Hindlimb muscle (tissue), 1 donor: ENCODE data around the gene CKLF. TPM values are rescaled to one million over a fixed set of nuclear protein-coding genes. Genes with fewer than 3 reads are reported as not detected.
A peak's percentile ranks its signal among the peaks of the same experiment; 100 is the strongest.
"Not testable (repeated sequence)": the region's sequence is repeated elsewhere in the genome, so short reads cannot be mapped to it uniquely, and the experiment has no call there.

ENCODE experiments used
- DNase-seq: peaks from one replicate; pipeline ENCODE4 v3.0.0-alpha.2; 2013
- polyA plus RNA-seq: library from polyadenylated mRNA; unstranded; fragments of 120-200 nt; gene quantifications from one replicate; pipeline ENCODE4 v1.2.1, GENCODE V29; 2013; ENCODE audit not compliant: insufficient read length

Gene CKLF
- polyA plus RNA-seq: 23.3 TPM

DNA sequence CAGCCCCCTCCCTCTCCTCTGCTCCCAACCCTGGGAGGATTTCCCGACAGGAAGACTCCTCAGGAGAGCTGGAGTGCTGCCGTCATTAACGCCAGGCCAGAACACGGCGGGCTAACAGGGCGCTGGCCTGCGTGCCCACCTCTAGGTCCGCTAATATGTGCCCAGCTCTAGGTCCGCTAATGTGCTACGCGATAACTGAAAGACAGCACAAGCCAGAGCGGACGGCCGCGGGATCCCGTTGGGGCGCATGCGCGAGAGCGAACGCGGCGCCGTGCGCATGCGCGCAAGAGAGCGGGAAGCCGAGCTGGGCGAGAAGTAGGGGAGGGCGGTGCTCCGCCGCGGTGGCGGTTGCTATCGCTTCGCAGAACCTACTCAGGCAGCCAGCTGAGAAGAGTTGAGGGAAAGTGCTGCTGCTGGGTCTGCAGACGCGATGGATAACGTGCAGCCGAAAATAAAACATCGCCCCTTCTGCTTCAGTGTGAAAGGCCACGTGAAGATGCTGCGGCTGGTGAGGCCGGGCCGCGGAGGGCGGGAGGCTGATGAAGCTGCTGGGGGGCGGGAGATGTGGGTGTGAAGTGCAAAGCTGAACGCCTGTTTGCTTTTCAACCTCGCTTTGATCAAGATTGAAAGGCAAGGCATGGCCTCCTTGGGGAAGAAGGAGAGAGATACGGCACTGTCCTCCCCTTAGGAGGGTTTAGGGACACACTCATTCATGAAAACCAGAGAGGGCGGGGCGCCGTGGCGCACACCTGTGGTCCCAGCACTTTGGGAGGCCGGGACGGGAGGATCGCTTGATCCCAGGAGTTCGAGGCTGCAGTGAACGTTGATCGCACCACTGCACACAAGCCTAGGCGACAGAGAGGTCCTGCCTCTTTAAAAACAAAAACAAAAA is at the start of gene CKLF:
Gene CKLF (plus strand): TSS at position 291 of the 892 bp plus-strand sequence. CDS start 140 bp downstream, at position 431.
- DNase-seq: peak; percentile 95

GRCh38 chr16:66503030-66503429 is 49.3 kb upstream of the CKLF start:
- no peak for DNase-seq

DNA sequence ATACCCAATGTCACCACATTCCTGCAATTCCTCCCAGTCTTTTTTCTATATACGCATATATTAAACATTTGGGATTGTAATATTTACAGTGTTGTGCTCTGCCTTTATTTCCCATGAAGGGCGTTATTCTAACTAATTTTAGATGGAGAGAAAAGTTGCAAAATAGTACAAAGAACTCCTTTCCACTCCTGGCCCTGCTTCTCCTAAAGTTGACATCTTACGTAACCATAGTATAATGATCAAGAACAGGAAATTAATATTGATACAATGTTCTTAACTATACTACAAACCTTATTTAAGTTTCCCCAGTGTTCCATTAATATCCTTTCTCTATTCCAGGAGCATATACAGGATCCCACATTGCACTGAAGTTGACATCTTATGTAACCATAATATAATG is 48.8 kb upstream of the CKLF start:
- DNase-seq: no peak

DNA sequence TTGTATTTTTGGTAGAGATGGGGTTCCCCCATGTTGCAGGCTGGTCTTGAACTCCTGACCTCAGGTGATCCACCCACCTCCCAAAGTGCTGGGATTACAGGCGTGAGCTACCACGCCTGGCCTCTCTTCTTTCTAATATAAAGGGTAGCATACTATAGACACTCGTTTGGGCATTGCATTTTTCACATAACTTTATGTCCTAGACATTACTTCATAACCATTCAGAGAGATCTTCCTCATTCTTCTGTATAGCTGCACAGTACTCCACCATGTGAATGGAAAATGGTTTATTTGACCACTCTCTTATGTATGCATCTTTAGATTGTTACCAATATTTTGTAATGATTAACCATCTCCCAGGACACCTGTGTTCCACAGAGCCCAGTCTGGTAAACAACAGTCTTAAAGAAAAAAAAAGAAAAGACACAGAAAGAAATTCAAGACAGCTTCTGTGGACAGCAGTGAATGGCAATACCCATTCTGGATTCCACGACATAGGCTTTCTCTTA is 44.6 kb upstream of the CKLF start:
- no peak for DNase-seq

DNA sequence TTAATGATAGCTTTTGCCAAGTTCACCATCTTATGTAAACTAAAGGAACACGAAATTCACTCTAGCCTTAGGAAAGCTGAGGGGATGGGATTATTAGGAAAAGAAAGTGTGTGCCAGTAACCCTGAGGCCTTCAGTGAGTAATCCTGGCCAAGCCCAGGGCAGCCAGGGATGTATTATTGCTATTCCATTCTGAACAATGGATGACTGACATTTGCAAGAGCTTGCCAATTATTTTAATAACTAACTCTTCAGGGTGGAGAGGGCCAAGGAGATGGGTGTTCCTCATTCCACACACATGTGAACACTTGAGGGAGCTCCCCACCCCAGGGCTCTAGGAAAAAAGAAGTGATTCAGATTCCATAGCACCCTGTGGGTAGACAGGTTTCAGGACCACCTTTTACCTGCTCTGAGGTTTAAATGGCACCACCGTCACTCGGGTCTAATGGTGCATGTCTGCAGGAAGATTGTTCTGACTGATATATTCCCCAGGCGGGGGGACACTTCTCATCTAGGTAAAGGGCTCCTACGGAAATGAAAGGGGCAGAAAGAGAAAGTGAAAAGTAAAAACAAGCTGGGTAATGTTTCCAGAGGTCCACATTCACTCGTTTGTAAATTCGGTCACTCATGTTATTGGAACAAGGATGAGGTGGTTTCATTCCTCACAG is 44.0 kb upstream of the CKLF start:
- no peak for DNase-seq

DNA sequence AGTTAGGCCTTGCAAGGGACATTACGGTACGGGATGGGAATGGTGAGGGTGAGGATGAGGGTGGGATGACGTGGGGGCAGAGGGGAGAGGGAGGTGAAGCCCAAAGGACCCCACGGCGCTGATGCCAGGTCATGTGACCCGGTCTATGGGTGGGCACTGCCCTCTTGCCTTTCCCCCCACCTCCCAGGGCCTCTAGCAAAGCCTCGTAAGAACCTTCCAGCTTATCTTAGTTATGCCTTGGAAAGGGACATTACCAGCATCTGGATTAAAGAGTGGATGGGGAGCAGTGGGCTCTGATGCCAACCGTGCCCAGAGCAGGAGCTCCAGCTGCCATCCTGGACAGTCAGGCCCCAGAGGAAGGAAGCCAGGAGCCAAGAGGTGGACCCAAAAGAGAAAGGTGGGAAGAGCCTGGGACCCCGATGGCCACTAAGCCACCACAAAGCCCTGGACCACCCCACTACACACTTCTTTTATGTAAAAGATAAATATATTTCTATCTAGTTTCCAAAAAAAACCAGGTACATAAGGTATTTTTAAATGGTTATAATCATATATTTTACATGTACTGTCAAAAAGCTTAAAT is 43.4 kb upstream of the CKLF start:
- DNase-seq: no peak

- DNase-seq: no peak
These were observed 42.8 kb upstream of the CKLF start for GRCh38 chr16:66509576-66509975.

DNA sequence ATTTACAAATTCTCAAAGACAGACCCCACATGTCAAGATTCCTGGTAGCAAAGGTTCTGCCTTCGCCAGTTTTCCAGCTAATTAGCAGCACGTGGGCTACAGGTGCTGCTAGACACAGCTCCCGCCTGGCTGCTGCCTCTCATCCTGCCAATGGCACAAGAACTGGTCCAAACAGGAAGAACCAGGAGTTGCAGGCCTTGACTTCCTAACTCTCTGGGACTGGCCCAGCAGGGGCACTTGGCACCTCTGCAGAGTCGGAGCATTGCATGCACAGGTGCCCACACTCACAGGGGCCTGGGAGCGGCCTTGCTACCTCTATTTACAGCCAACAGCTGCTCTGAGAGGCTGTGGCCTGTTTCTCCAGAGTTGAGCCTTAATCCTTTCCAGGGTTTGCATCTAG is 42.1 kb upstream of the CKLF start:
- no peak for DNase-seq

GRCh38 chr16:66510711-66511601 is 41.4 kb upstream of the CKLF start:
- no peak for DNase-seq

DNA sequence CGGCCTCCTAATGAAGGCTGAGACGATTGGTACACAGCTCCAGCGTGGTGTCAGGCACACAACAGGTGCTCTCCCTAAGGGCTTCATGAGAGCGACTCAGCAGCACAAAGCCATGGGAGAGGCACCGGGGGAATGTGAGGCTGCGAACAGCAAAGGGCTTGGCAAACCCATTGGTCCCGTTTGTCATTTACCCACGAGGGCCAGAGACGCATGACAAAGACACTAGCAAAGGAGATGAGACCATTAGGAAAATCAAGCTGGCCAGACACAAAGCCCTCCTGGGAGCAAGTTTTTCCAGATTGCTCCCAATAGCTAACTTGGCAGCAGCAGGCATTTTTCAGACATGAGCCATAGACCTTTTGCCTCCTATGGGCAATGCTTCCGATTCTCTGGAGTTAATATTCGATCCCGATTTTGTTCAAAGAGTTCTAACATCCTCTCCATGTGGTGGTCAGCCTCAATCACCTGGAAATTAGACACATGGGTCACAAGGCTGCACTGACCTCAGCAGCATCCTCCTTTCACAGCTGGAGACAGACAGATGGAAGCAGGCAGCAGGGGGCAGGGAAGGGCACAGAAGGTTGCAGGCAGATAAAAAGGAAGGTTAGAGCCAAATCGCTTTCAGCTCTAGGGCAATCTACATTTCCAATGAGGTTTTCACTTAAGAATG is 40.6 kb upstream of the CKLF start:
- DNase-seq: no peak

GRCh38 chr16:66512272-66513110 is 39.9 kb upstream of the CKLF start:
- no peak for DNase-seq

DNA sequence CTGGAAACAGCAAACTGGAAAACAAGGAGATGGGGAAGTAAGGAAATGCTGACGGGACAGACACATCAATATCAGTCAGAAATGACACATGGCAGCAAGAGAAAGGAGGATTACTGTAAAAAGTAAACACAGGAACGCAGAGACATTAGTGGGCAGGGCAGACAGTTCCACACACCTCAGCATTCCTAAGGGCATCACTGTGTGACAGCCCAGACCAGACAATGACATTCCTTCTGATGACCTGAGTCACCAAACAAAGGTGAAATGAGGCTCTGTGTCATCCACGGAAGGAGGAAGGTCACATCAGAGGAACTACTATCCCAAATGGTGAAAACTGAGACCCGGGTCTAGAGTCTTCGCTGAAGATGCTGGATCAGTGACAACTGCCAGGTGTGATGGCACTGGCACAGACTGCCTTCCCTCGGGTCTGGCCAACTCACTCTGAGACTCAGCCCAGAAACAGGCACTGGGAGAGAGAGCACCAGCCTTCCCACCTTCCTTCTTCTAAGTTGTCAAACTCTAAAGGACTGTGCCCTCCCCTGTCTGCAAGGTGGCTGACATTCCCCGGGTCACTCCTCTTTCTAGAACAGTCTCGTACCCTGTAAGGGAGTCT is 39.2 kb upstream of the CKLF start:
- no peak for DNase-seq

DNA sequence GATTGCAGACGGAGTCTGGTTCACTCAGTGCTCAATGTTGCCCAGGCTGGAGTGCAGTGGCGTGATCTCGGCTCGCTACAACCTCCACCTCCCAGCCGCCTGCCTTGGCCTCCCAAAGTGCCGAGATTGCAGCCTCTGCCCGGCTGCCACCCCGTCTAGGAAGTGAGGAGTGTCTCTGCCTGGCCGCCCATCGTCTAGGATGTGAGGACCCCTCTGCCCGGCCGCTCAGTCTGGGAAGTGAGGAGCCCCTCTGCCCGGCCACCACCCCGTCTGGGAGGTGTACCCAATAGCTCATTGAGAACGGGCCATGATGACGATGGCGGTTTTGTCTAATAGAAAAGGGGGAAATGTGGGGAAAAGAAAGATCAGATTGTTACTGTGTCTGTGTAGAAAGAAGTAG is 38.0 kb upstream of the CKLF start:
- not testable (repeated sequence) for DNase-seq

DNA sequence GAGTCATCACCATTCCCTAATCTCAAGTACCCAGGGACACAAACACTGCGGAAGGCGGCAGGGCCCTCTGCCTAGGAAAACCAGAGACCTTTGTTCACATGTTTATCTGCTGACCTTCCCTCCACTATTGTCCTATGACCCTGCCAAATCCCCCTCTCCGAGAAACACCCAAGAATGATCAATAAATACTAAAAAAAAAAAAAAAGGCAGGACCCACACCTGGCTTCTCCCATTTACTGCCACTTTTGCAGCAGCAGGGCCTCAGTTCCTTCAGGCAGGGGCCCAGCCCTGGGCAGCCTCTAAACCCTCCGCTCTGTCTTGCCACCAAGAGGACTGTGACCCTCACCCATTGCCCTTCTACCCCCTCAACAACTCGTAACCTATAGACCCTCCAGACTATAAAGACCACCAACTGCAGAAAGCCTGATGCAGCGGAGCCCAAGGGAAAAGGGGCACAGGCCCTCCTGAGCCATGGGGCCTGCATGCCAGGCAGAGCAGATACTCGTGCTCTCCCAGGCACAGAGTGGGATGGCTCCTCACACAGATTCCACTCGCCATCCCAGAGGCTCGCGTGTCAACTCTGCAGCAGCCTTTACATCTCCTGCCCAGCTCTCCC is 37.3 kb upstream of the CKLF start:
- not testable (repeated sequence) for DNase-seq

DNA sequence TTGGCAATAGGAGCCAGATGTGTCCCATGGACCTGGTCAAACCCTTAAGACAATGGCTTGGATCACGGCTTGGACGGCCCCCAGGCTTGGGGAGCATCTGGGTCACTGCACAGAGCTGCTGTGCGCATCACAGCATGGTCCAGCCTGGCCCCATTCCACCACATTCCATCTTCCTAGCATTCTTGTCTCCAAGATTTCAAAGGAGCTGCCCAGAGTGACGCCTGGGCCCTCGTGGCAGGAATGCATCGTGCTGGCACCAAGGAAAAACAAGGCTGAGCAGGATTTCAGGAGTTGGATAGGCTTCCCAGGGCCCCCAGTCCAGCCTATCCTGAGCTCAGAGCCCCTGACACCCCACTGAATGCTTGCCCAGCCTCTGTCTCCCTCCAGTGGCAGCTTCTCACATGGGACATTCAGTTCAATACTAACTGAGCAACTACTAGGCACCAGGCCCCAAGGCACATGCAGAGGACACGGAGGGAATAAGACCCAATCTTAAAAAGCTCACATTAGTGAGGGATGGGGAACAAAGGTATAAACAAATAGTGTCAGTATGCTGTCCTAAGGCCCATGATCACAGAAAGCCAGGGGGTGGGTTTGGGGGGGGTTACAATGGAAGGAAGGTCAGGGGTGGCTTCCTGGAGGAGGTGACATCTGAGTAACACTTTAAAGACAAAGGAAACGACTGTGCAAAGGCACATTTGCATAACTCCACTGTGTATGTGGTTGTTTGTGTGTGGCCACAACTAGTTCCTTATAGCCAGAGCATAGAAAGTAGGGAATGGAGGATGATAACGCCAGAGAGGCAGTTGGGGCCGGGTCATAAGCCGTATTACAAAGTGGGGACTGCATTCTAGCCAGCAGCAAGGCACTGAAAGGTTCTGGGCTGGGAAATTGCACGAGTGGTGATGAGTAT is 36.5 kb upstream of the CKLF start:
- DNase-seq: no peak

DNA sequence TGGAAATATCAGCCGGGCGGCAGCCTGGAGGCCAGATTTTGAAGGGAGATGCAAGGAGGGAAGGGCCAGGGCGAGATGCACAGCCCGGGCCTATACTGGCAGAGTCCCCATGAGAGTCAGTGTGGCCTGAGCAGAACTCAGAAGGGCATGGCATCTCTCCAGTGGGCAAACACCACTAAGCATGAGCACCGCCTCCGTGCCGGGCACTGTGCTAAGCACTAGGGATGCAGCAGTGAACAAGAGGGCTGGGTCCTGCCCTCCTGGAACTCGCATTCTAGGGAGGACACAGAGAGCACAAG is 35.9 kb upstream of the CKLF start:
- no peak for DNase-seq

DNA sequence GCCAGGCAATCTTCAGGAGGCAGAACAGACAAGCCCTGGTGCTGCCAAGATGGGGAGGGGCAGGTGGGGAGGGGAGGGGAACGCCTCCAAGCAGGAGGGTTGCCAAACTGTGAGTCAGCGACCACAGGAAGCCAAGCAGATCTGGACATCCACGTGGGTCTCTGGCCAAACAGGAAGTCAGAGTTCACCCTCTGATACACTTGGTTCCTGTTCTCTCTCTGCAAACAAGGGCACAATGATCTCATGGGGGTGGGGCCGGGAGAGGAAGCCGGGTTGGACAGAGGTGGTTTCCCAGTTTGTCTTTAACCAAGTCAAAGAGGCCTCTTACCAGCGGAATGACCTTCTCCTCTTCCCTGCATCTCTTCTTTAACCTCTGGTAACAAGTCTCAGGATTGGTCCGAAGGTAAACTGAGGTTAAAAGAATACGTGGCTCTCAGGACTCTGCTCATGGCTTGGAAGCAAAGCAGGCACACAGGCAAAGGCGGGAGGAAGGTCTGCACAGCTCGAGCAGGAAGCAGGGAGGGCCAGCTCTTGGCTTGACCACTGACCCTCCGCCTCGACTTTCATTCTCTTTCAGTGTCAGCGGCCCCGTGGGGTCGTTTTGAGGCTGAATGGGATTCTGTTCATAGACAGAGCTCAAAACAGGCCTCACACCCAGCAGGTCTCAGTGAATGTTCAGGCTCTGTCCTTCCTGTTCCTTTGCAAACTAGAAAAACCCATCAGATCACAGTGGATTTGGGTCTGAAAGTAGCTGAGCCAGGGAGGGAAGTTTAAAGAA is 35.4 kb upstream of the CKLF start:
- peak; percentile 91 for DNase-seq
